Epithelial cell of proximal tubule (primary cell): Measurements from ENCODE around the gene COLGALT1. TPM values are rescaled to one million over a fixed set of nuclear protein-coding genes. Genes with fewer than 3 reads are reported as not detected.
"Not testable (repeated sequence)": the region's sequence is repeated elsewhere in the genome, so short reads cannot be mapped to it uniquely, and the experiment has no call there.

ENCODE experiments used
- DNase-seq: peaks from one replicate; pipeline ENCODE4 v3.0.0-alpha.2; 2011; ENCODE audit warnings: low read depth
- H3K4me3 ChIP-seq: 2 replicates; pipeline ENCODE4 v1.5.1; 2011; ENCODE audit warnings: low read depth, mild to moderate bottlenecking, low read length
- CTCF ChIP-seq: conservative IDR thresholded peaks from 2 replicates; pipeline ENCODE4 v1.5.1; 2012; ENCODE audit warnings: low read depth, mild to moderate bottlenecking, low read length
- total RNA-seq: library from RNA; depleted of rRNA; stranded (reverse); fragments of >200 nt; gene quantifications from 2 replicates; pipeline ENCODE4 v1.2.3, GENCODE V29; 2015

Gene COLGALT1
- total RNA-seq, 1 donor from 2014 or later, result 83.6 TPM

GRCh38 chr19:17557466-17557865 is 2.0 kb downstream of the COLGALT1 start:
- no peak for DNase-seq
- H3K4me3 ChIP-seq, result no peak overlapping the region
- no peak for TF ChIP-seq CTCF

- H3K4me3 ChIP-seq, result no peak overlapping the region
- no peak for TF ChIP-seq CTCF
- no peak for DNase-seq
These were observed 4.8 kb downstream of the COLGALT1 start for GRCh38 chr19:17560205-17560595.

GRCh38 chr19:17562097-17562496 is 6.6 kb downstream of the COLGALT1 start:
- H3K4me3 ChIP-seq, result no peak overlapping the region
- TF ChIP-seq CTCF, result no peak
- DNase-seq, result no peak

GRCh38 chr19:17562561-17562960 is 7.1 kb downstream of the COLGALT1 start:
- DNase-seq, result no peak
- H3K4me3 ChIP-seq, result no peak overlapping the region
- TF ChIP-seq CTCF, result no peak

- H3K4me3 ChIP-seq, result no peak overlapping the region
- no peak for DNase-seq
- TF ChIP-seq CTCF, result no peak
These were observed 9.3 kb downstream of the COLGALT1 start for GRCh38 chr19:17564781-17565180.

- TF ChIP-seq CTCF, result no peak
- no peak overlapping the region for H3K4me3 ChIP-seq
- no peak for DNase-seq
These were observed 10.2 kb downstream of the COLGALT1 start for GRCh38 chr19:17565611-17566010.

- no peak for DNase-seq
- TF ChIP-seq CTCF, result no peak
- no peak overlapping the region for H3K4me3 ChIP-seq
These were observed 12.5 kb downstream of the COLGALT1 start for GRCh38 chr19:17567940-17568339.

GRCh38 chr19:17570291-17570690 is 14.8 kb downstream of the COLGALT1 start:
- H3K4me3 ChIP-seq, DNase-seq: not testable (repeated sequence)
